Ishikawa (cell line): ENCODE results near the gene CNTN1.

ENCODE experiments used
- CEBPB ChIP-seq: IDR thresholded peaks from 2 replicates; pipeline ENCODE4 v1.6.1; 2012
- CREB1 ChIP-seq: IDR thresholded peaks from 2 replicates; pipeline ENCODE4 v1.6.1; 2012; ENCODE audit warnings: low read depth
- EP300 ChIP-seq: IDR thresholded peaks from 2 replicates; pipeline ENCODE4 v1.6.1; 2012; ENCODE audit warnings: borderline replicate concordance
- FOXM1 ChIP-seq: IDR thresholded peaks from 2 replicates; pipeline ENCODE4 v1.6.1; 2012; ENCODE audit warnings: low read depth, borderline replicate concordance
- RAD21 ChIP-seq: IDR thresholded peaks from 2 replicates; pipeline ENCODE4 v1.6.1; 2012; ENCODE audit warnings: low read depth
- REST ChIP-seq: IDR thresholded peaks from 2 replicates; pipeline ENCODE4 v1.6.1; 2012; ENCODE audit warnings: low read depth, mild to moderate bottlenecking
- USF1 ChIP-seq: IDR thresholded peaks from 2 replicates; pipeline ENCODE4 v1.6.1; 2012
- YY1 ChIP-seq: IDR thresholded peaks from 2 replicates; pipeline ENCODE4 v1.6.1; 2012; ENCODE audit warnings: low read depth
- TF ChIP-seq, protein P1 (sequence below): IDR thresholded peaks from 2 replicates; pipeline ENCODE4 v1.6.1; 2012

DNA sequence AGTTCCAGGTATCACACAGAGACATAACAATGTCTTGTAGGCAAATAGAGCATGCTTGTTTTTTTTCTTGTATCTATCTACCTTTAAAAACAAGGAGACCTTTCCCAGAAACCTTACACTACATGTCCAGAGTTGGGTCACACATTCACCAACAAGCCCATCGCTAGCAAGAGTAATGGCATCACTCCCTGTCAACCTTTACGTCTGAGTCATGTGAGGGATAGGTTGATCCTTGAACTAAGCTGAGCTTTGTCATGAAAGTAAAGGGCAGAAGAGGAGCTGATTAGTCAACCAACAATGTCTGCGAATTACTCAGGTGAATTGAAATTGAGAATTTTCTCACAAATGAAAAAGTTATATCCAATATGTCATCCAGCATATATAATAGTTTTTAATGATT, 219.4 kb downstream of the CNTN1 start:
- TF ChIP-seq REST (no peak), RAD21 (no peak), YY1 (no peak), USF1 (no peak), CEBPB (no peak), EP300 (no peak), FOXM1 (no peak), CREB1 (no peak)
- TF ChIP-seq, protein P1, sequence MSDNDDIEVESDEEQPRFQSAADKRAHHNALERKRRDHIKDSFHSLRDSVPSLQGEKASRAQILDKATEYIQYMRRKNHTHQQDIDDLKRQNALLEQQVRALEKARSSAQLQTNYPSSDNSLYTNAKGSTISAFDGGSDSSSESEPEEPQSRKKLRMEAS: no peak
